Cardiac septum (tissue), 1 donor: ENCODE measurements around the gene LRBA. TPM values are rescaled to one million over a fixed set of nuclear protein-coding genes. Genes with fewer than 3 reads are reported as not detected.
"Not testable (repeated sequence)": the region's sequence is repeated elsewhere in the genome, so short reads cannot be mapped to it uniquely, and the experiment has no call there.

ENCODE experiments used
- DNase-seq: peaks from one replicate; pipeline ENCODE4 v3.0.0-alpha.2; 2020; ENCODE audit warnings: low spot score
- intact Hi-C: fragments of 100-400 bp; cut with DNase I; formaldehyde crosslinking; loops from one replicate; pipeline ENCODE4 v1.14.0; 2022
- total RNA-seq: library from RNA; stranded (reverse); fragmentation: NEBNext Ultra II Directional; extraction: Animal tissue kit (Norgen Biotek cat#: 25700); gene quantifications from one replicate; pipeline ENCODE4 v1.2.1, GENCODE V29; 2021
- donor health status: DM: no; HTN: no; CAD: no.

The LRBA gene
- total RNA-seq, 1 donor from 2014 or later, result 22.7 TPM

DNA sequence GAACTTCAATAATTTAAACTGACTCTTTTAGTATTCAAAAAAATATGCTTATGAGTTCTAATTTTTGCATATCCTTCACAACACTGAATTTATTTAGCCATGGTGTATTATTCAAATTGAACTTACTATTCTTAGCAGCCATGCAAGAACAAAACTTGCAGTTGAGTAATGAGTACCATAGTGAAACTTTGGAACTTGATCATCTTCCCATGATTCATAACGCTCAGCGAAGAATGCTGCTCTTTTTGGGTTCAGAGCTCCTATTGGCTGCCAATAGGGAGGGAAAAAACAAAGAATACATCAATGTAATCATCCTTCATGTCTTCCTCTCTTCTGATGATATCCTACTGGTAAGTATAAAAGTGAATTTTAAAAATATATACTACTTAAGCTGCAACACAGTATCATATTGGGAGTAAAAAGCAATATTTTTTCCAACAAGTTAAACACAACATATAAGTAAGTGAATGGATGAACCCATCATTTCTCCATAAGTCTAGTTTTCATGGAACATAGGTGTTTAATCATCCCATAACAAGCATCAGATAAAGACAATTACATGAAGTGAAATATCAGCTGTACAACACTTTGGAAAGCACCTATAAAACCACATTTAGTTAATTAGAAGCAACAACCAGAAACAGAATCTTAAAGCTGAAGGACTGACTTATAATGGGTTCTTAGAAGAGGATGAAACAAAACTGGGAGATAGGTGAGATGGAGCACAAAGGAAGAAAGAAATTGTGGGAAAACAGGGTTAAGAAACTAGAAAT is 578.3 kb downstream of the LRBA start:
- no peak for DNase-seq
- intact Hi-C loops, result no loop called here

DNA sequence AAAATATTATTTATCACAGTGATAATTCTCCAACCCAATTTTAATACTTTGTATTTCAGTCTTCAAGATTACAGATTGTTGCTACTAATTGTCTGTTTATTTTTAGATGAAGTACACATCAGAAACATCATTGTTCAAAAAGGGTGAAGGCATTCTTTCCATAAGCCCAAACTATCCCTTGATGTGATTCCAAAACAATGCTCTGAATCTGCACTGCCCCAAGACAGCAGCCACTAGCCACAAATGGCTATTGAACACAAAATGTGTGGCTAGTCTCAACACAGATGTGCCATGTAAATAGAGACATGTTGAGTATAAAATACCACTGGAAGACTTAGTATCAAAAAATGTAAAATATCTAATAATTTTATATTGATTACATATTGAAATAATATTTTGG is 583.9 kb downstream of the LRBA start:
- intact Hi-C loops, result no loop called here
- DNase-seq, result no peak

DNA sequence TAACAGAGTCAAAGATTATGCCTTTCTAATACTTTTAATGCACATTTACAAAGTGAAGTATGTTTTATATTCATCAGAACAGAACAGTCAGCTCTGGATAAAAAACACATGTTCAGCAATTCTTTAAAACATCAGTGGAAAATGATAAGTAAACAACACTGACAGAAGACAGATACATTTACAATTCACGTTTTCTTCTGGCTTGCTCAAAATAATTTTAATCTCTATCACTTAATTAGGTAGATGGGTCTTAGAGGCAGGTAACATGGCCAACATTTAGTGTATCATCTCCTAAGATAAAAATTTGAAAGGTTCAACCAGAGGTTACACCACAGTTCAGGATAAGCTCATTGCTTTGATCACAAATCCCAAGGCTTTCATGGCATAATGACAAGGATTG is 589.9 kb downstream of the LRBA start:
- intact Hi-C loops, result no loop called here
- no peak for DNase-seq

DNA sequence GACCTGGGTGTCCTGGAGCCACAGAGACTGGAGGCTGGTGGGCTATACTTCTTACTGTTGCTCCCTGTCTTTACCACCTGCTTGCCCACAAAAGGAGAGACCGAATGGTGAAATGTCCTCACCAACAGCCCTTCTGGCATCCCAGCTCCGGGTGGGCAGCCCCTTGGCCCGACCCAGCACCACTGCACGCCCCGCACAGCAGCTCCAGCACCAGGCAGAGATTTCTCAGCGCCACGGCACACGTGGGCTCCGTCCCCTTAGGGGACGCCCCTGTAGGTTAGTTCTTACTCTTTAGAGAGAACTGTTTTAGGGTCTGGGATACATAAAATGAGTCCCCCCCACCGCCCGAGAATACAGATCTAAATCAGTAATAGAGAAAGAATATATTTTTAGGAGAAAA is 591.6 kb downstream of the LRBA start:
- DNase-seq, result no peak
- intact Hi-C loops, result no loop called here

DNA sequence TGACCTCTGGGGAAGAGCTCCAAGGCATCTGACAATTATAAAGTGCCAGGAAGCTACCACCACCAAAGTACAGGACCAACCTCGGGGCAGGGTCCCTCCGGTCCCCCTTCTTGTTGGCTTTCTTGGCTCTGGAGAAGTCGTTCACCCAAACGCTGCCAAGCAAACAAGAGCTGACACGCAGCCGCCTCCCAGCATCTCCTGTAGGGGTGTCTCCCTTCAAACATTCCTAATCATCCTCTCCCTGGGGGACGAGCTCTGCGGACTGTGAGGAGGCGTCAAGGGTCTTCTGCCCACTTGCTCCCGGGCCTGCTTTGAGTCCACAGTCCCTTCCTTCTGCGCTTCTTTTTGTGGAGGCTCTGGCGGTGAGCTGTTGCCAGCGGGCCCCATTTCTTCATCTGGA is 592.0 kb downstream of the LRBA start:
- DNase-seq, result no peak
- intact Hi-C loops, result no loop called here

DNA sequence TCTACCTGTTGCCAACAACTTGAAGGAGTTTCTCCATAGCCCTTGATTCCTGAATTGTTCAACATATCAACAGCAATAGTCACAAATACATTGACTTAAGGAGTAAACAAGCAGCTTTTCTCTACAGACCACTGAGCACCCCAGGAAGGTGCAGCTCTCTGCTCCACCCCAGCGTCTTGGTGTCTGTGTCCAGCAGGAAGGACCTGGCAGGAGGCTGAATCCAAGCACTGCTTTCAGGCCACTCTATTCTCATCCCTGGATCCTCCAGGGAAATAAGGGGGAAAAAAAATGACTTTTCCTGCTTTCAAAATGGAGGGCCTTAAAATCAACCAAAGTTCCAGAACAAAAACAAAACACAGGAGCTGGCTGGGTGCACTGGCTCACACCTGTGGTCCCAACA is 593.5 kb downstream of the LRBA start:
- intact Hi-C loops, result no loop called here
- no peak for DNase-seq

DNA sequence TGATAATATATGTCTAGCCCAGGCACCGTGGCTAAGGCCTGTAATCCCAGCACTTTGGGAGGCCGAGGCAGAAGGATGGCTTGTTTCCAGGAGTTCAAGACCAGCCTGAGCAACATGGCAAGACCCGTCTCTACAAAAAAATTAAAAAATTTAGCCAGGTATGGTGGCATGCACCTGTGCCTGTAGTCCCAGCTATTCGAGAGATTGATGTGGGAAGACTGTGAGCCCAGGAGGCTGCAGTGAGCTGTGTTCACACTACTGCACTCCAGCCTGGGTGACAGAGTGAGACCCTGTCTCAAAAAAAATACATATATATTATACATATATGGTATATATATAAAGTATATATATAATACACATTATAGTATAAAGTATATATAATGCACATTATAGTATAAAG is 595.1 kb downstream of the LRBA start:
- no peak for DNase-seq
- intact Hi-C loops, result no loop called here

DNA sequence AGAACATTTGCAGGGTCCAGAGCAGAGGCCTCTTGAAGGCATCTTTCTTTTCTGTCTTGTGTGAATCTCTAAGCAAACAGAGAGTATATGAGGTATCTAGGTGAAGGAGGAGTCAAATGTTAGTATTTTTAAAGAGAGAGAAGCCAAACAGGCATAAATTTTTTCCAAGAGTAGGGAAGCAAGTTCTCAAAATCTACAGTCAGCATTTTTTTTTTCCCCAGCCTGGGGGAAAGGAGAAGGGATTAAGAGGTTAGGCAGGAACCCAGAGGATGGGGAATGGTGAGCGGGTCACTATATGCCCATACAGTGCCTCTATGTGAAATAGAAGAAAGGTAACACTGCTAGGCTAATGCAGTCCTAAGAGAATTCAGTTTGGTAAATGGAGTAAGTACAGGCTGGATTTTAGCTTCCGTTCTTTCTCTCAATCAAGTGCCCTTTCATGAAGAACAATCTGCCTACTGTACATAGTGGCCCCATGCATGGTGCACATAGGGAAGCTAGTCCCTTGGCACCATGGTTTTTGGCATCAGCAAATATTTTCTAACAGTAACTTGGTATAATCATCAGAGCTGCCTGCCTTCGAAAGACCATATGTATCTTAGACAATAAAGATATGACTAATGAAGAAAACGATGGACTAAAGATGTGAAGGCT is 596.2 kb downstream of the LRBA start:
- DNase-seq, result no peak
- intact Hi-C loops, result no loop called here

DNA sequence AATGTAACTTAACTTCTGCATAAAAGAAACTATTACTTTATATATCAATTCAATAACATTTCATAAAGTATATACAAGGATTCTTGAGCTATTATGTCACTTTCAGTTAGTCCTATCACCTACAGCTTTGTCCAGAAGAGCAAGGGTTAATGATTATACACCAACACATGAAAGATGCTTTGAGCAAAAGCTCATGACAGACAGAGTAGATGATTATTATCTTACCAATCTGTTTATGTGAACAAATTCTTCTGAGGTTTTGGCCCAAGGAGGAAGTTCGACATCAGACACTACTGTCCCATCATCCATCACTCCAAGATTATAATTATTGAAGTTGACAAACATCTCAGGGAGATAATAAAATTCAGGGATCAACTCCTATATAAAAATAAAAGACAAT is 599.9 kb downstream of the LRBA start:
- intact Hi-C loops, result no loop called here

DNA sequence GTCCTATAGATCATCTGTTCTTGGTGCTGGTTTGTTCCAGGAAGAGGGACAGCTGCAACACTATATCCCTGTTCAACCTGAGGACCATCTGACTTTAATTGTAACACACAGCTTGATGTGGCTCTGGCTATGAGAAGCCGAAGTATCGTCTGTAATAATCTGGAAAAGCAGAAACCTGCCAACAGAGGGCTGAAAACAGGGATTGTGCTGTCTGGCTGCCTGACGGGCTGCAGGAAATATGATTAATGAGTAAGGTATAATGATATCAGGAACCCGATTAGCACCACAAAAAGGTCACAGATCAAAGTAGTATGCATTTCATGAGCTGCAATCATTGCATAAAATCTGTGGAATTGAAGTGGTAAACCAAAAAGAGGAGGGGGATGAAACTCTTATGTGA is 603.6 kb downstream of the LRBA start:
- intact Hi-C loops, result no loop called here
- DNase-seq, result no peak

More for the DNA sequence above, 599.9 kb downstream of the LRBA start:
- DNase-seq, result no peak

DNA sequence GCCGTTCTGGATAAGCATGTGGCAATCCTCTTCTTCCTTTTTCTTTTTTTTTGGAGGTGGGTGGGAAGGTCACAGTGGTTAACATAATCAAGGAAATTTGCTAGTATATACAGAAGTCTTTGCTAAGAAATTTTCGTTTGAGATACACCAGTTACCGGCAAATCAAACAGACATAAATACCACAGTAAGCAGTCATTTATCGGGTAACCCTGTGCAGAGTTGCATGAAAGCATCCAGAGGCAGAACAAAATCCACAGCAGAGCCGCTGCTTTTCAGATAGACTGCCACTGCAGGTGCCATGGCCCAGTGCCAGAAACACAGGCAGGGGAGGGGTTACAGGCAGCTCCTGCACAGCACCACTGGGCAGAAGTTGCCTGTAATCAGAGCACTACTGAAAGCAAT is 612.2 kb downstream of the LRBA start:
- intact Hi-C loops, result no loop called here
- DNase-seq, result peak; percentile 78

DNA sequence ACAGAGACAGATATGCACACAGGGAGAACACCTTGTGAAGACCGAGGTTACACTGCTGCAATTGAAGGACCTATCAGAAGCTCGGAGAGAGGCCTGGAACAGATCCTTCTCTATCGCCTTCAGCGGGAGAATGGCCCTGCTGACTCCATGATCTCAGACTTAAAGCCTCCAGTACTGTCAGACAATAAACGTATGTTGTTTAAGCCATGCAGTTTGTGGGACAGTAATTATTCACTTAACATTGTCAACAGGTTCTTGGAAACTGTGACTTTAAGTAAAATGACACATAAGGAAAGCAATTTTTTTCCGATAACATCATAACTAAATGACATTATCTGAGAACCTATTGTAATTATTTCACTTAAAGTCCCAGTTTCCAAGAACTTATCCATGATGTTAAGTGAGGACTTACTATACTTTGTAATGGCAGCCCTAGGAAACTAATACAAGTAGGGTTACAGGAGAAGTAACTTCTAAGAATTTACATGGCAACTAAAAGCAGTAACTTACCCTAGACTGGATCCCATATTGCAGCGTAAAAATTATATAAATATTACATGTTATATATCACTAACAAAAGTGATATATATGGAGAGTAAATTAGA is 613.9 kb downstream of the LRBA start:
- intact Hi-C loops, result no loop called here
- DNase-seq, result no peak

DNA sequence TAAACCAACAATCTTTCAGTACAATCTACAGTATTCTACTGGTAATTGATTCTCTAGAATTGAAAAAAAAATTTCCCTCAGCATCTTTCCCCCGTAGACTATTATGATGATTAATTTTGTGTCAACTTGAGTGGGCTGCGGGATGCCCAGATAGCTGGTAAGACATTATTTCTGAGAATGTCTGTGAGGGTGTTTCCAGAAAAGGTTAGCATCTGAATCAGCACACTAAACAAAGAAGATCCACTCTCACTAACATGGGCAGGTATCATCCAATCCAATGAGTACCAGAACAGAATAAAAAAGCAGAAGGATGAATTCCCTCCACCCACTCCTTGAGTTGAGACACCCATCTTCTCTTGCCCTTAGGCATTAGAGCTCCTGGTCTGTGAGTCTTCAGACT is 619.2 kb downstream of the LRBA start:
- intact Hi-C loops, result no loop called here
- no peak for DNase-seq

DNA sequence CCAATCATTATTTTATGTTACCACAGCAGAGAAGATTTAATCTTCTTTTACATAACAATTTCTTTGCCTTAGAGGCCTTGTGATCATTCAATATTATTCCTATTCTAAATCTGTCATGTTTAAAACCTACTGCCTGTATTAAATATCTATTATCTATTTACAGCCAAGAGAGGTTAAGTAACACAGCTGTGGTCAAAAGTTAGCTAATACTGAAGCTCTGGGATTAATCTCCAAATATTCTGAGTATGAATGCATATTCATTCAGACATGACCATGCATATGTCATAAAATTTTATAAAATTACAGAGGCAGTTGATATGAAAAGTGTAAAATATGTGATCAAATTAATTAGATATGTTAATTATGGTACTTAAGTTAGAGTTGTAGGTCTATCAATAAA is 621.0 kb downstream of the LRBA start:
- intact Hi-C loops, result no loop called here
- no peak for DNase-seq

DNA sequence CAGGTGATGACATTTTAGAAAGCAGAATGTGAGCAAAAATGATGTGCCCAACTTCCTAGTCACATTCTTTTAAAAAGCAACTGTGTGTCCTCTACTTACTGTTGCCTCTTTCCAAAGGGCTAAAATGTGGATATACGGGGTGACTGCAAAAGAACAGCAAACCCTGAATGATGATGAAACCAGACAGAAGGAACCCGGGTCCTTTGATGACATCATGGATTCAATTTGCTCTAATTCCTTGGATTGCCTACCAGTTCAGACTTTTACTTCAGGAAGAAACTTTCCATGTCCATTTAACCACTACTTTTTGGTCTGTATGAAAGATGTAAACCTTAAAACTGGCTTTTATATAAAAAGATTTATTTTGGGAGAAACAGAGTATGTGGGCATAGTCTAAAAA is 624.0 kb downstream of the LRBA start:
- DNase-seq, result no peak

DNA sequence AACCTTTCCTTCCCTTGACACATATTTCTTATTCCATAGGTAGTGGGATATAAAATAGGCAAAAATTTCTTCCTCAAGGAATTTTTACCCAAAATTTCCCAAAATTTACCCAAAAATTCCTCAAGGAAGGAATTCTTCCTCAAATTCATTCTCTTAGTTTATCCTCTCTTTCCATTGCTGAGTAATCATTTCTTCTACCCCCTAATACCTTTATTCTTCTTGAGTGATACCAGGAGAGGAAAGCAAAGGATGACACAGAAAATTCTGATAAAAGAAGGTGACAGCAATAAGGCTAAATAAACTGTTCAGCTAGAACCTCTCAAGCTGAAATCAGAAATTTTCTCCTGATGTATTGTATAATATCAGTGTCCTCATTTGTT is 624.6 kb downstream of the LRBA start:
- no peak for DNase-seq
- intact Hi-C loops, result no loop called here

More for the DNA sequence above, 624.0 kb downstream of the LRBA start:
- intact Hi-C loops, result no loop called here

DNA sequence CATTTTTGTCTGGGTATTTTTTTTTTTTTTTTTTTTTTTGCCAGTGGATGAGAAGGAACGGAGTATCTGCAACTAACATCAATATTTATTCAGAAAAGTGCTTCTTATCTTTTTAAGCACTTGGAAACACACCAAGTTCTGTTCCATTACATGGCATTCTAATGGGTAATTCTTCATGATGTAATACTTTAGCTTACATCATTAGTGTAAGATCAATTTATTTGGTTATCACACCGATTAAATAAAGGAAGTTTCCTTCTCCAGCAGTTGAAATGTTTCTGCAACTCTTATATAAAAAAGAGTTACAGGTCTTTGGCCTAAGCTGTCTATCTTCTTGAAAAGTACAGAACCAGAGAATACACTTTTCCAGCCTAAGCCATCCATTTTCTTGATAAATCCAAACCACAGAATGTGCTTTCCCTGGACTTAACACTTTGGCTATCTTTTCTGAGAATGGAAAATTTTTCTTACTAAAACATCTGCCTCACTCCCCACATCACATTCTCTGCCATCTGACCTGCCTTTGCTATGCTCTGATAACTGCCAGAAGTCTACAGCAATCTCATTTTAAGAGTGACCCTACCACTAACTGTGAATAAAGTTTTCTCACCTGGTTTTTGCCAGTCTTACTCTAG is 625.1 kb downstream of the LRBA start:
- intact Hi-C loops, result no loop called here
- no peak for DNase-seq

DNA sequence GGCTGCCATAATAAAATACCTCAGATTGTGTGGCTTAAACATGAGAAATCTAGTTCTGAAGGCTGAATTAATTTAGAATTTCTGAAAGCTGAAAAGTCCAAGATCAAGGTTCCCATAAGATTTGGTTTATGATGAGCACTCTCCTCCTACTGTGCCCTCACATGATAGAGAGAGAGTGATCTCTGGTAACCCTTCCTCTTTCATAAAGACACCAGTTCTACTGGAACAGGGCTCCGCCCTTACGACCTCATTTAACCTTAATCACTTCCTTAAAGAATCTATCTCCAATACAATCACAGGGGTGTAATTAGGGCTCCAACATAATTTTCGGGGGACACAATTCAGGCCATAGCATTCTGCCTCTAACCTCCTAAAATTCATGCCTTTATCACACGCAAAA is 627.1 kb downstream of the LRBA start:
- intact Hi-C loops, result no loop called here
- DNase-seq, result no peak

DNA sequence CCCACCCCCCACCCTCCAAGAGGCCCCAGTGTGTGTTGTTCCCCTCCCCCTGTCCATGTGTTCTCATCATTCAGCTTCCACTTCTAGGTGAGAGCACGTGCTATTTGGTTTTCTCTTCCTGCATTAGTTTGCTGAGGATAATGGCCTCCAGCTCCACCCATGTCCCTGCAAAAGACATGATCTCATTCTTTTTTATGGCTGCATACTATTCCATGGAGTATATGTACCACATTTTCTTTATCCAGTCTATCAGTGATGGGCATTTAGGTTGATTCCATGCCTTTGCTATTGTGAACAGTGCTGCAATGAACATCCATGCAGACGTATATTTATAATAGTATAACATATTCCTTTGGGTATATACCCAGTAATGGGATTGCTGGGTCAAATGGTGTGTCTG is 628.7 kb downstream of the LRBA start:
- intact Hi-C loops, DNase-seq: not testable (repeated sequence)

DNA sequence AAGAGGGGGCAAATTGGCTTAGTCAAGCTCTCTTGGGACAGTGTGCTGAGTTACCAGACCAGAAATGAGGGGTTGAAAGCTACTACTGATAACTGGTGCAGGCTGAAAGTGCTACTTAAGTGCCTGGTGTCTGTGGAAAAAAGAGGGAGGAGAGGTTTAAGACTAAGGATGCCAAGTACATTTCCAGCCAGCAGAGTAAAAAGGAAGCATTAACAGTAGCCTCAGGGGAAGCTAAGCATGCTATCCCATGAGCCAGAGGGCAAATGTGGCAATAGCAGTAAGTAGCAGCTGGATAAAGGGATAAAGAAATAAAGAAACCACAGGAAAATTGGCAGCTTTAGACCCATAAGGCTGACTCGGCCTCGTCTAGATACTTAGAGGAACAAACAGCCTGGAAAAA is 629.5 kb downstream of the LRBA start:
- no peak for DNase-seq
- intact Hi-C loops, result no loop called here

DNA sequence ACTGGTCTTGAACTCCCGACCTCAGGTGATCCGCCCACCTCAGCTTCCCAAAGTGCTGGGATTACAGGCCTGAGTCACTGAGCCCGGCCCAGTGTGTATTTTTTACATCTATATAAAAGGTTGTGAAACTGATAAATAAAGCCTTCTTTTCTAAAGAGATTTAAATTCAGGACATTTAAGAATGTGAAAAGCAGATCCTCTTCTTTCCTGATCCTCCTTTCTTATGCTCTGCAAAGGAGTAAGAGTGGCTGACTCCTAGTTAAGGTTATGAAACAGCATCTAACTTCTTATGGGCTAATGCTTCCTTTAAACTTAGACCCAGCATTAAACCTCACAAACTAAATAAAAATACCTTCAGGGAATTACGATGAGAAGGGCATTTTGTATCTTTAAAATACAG is 630.8 kb downstream of the LRBA start:
- DNase-seq, result no peak
- intact Hi-C loops, result no loop called here
